Activated T-helper 1 cell treated with anti-CD3 and anti-CD28 coated beads, Interleukin-12 subunit alpha, Interleukin-12 subunit beta, Interleukin-2, Interleukin-4 antibody, amounts not matched to agents 30 ng/mL and 10 ng/mL and 1 ng/mL, durations not matched to agents 14 hours and 24 hours and 36 hours (primary cell): Measurements from ENCODE around the gene MFNG. TPM values are rescaled to one million over a fixed set of nuclear protein-coding genes. Genes with fewer than 3 reads are reported as not detected.
"Not testable (repeated sequence)": the region's sequence is repeated elsewhere in the genome, so short reads cannot be mapped to it uniquely, and the experiment has no call there.

Experiments
- DNase-seq: peaks from one replicate; pipeline ENCODE4 v3.0.0; 2021; ENCODE audit warnings: low spot score
- H3K27ac Mint-ChIP-seq: one replicate; pipeline ENCODE4 v1.8.0; 2021; ENCODE audit warnings: mild to moderate bottlenecking, mixed read lengths
- H3K27me3 Mint-ChIP-seq: one replicate; pipeline ENCODE4 v1.8.0; 2022; ENCODE audit warnings: mild to moderate bottlenecking, moderate library complexity, mixed read lengths; ENCODE audit not compliant: insufficient read depth
- H3K36me3 Mint-ChIP-seq: one replicate; pipeline ENCODE4 v1.8.0; 2021; ENCODE audit warnings: low read depth, mixed read lengths
- H3K4me1 Mint-ChIP-seq: one replicate; pipeline ENCODE4 v1.8.0; 2021; ENCODE audit warnings: low read depth, mixed read lengths
- H3K4me3 Mint-ChIP-seq: one replicate; pipeline ENCODE4 v1.8.0; 2021; ENCODE audit warnings: mild to moderate bottlenecking, moderate library complexity, mixed read lengths
- H3K9me3 Mint-ChIP-seq: one replicate; pipeline ENCODE4 v1.8.0; 2021; ENCODE audit warnings: mixed read lengths
- intact Hi-C: fragments of 100-400 bp; cut with micrococcal nuclease; formaldehyde crosslinking; loops from one replicate; pipeline ENCODE4 v1.15.1; 2024
- total RNA-seq: library from RNA; stranded (reverse); gene quantifications from 2 replicates; pipeline ENCODE4 v1.2.3, GENCODE V29; 2022

Gene MFNG
- total RNA-seq, 1 donor from 2014 or later, result 213 TPM

- no peak overlapping the region for H3K27ac Mint-ChIP-seq
- peaks cover 31% of the 10 kb centered on the region for H3K36me3 Mint-ChIP-seq
- DNase-seq, result no peak
- H3K4me1 Mint-ChIP-seq, result peaks cover 5% of the 10 kb centered on the region
- no peaks in the 10 kb centered on the region for H3K9me3 Mint-ChIP-seq
- no peaks in the 10 kb centered on the region for H3K27me3 Mint-ChIP-seq
- intact Hi-C loops, result no loop called here
- H3K4me3 Mint-ChIP-seq, result no peak overlapping the region
Measured at GRCh38 chr22:37472418-37473006, 13.7 kb downstream of the MFNG start.

- H3K4me3 Mint-ChIP-seq, result no peak overlapping the region
- peak overlapping the region; percentile 40 for H3K27ac Mint-ChIP-seq
- peaks cover 5% of the 10 kb centered on the region for H3K4me1 Mint-ChIP-seq
- DNase-seq, result no peak
- H3K36me3 Mint-ChIP-seq, result peaks cover 35% of the 10 kb centered on the region
- no peaks in the 10 kb centered on the region for H3K9me3 Mint-ChIP-seq
- intact Hi-C loops, result no loop called here
- no peaks in the 10 kb centered on the region for H3K27me3 Mint-ChIP-seq
Measured at GRCh38 chr22:37471727-37472417, 14.3 kb downstream of the MFNG start.

GRCh38 chr22:37470087-37470445 lies 16.1 kb downstream of the MFNG start:
- H3K27me3 Mint-ChIP-seq, result no peaks in the 10 kb centered on the region
- no peak overlapping the region for H3K27ac Mint-ChIP-seq
- peaks cover 5% of the 10 kb centered on the region for H3K4me1 Mint-ChIP-seq
- no peak for DNase-seq
- H3K4me3 Mint-ChIP-seq, result no peak overlapping the region
- intact Hi-C loops, result no loop called here
- H3K36me3 Mint-ChIP-seq, result peaks cover 42% of the 10 kb centered on the region
- no peaks in the 10 kb centered on the region for H3K9me3 Mint-ChIP-seq

GRCh38 chr22:37469416-37470086 lies 16.6 kb downstream of the MFNG start:
- no peaks in the 10 kb centered on the region for H3K9me3 Mint-ChIP-seq
- peaks cover 5% of the 10 kb centered on the region for H3K4me1 Mint-ChIP-seq
- no peak overlapping the region for H3K4me3 Mint-ChIP-seq
- H3K27ac Mint-ChIP-seq, result no peak overlapping the region
- H3K36me3 Mint-ChIP-seq, result peaks cover 39% of the 10 kb centered on the region
- no peak for DNase-seq
- H3K27me3 Mint-ChIP-seq, result no peaks in the 10 kb centered on the region
- intact Hi-C loops, result no loop called here

- DNase-seq, intact Hi-C loops, H3K27me3 Mint-ChIP-seq, H3K27ac Mint-ChIP-seq, H3K9me3 Mint-ChIP-seq, H3K4me3 Mint-ChIP-seq, H3K4me1 Mint-ChIP-seq: not testable (repeated sequence)
- peaks cover 38% of the 10 kb centered on the region for H3K36me3 Mint-ChIP-seq
Measured at GRCh38 chr22:37468201-37468695, 17.9 kb downstream of the MFNG start.

GRCh38 chr22:37467391-37467955 lies 18.7 kb downstream of the MFNG start:
- H3K27ac Mint-ChIP-seq, result no peak overlapping the region
- no peaks in the 10 kb centered on the region for H3K9me3 Mint-ChIP-seq
- H3K27me3 Mint-ChIP-seq, result no peaks in the 10 kb centered on the region
- no peak for DNase-seq
- peaks cover 6% of the 10 kb centered on the region for H3K4me1 Mint-ChIP-seq
- H3K36me3 Mint-ChIP-seq, result peaks cover 37% of the 10 kb centered on the region
- no peak overlapping the region for H3K4me3 Mint-ChIP-seq
- intact Hi-C loops, result no loop called here

- no peak for DNase-seq
- Mint-ChIP-seq H3K4me1 (peaks cover 6% of the 10 kb centered on the region), H3K27me3 (no peaks in the 10 kb centered on the region), H3K4me3 (no peak overlapping the region), H3K9me3 (no peaks in the 10 kb centered on the region), H3K36me3 (peaks cover 28% of the 10 kb centered on the region), H3K27ac (no peak overlapping the region)
- intact Hi-C loops, result no loop called here
Measured at GRCh38 chr22:37464181-37464580, 22.0 kb downstream of the MFNG start.

GRCh38 chr22:37462983-37463382 lies 23.2 kb downstream of the MFNG start:
- Mint-ChIP-seq H3K27me3 (no peaks in the 10 kb centered on the region), H3K4me3 (no peak overlapping the region), H3K9me3 (no peaks in the 10 kb centered on the region), H3K27ac (no peak overlapping the region), H3K4me1 (peaks cover 6% of the 10 kb centered on the region), H3K36me3 (peaks cover 21% of the 10 kb centered on the region)
- intact Hi-C loops, result no loop called here
- DNase-seq, result no peak

- Mint-ChIP-seq H3K9me3 (no peaks in the 10 kb centered on the region), H3K4me1 (peaks cover 9% of the 10 kb centered on the region), H3K4me3 (no peak overlapping the region), H3K27me3 (no peaks in the 10 kb centered on the region), H3K27ac (no peak overlapping the region), H3K36me3 (peaks cover 22% of the 10 kb centered on the region)
- DNase-seq, result no peak
- intact Hi-C loops, result no loop called here
Measured at GRCh38 chr22:37462436-37462835, 23.7 kb downstream of the MFNG start.

- Mint-ChIP-seq H3K4me3 (no peak overlapping the region), H3K9me3 (no peaks in the 10 kb centered on the region), H3K27ac (peak overlapping the region; percentile 42), H3K36me3 (peaks cover 20% of the 10 kb centered on the region), H3K27me3 (no peaks in the 10 kb centered on the region), H3K4me1 (peaks cover 13% of the 10 kb centered on the region)
- intact Hi-C loops, result no loop called here
- DNase-seq, result no peak
Measured at GRCh38 chr22:37461961-37462360, 24.2 kb downstream of the MFNG start.

- no peak overlapping the region for H3K4me3 Mint-ChIP-seq
Measured at GRCh38 chr22:37460684-37461083, 25.5 kb downstream of the MFNG start.

GRCh38 chr22:37459206-37459605 lies 27.0 kb downstream of the MFNG start:
- Mint-ChIP-seq H3K4me1 (peaks cover 18% of the 10 kb centered on the region), H3K27ac (no peak overlapping the region), H3K27me3 (no peaks in the 10 kb centered on the region), H3K9me3 (no peaks in the 10 kb centered on the region), H3K36me3 (peaks cover 6% of the 10 kb centered on the region), H3K4me3 (no peak overlapping the region)
- intact Hi-C loops, result no loop called here
- no peak for DNase-seq

More at GRCh38 chr22:37460684-37461083, 25.5 kb downstream of the MFNG start:
- H3K27ac Mint-ChIP-seq, result no peak overlapping the region
- H3K9me3 Mint-ChIP-seq, result no peaks in the 10 kb centered on the region
- peaks cover 16% of the 10 kb centered on the region for H3K36me3 Mint-ChIP-seq
- H3K4me1 Mint-ChIP-seq, result peaks cover 14% of the 10 kb centered on the region
- intact Hi-C loops, result no loop called here
- H3K27me3 Mint-ChIP-seq, result no peaks in the 10 kb centered on the region
- DNase-seq, result no peak
